HL-60 (cell line): ENCODE measurements around the gene TM9SF3.

ENCODE experiments used
- DNase-seq, 2 experiments: peaks; one replicate each; pipeline ENCODE4 v3.0.0-alpha.2; 2010 to 2020; ENCODE audit warnings: low read depth in 1 of 2, low spot score in 1 of 2
- H3K27ac ChIP-seq: fragments of 250-450 bp; sonication (Bioruptor Pico); replicated peaks from 2 replicates; pipeline ENCODE4 v1.5.1; 2020; ENCODE audit warnings: mild to moderate bottlenecking, moderate library complexity
- H3K27me3 ChIP-seq: fragments of 250-450 bp; sonication (Bioruptor Pico); 2 replicates; pipeline ENCODE4 v1.5.1; 2021; ENCODE audit warnings: mild to moderate bottlenecking, moderate library complexity; ENCODE audit not compliant: insufficient read depth, poor library complexity, severe bottlenecking
- H3K4me3 ChIP-seq: replicated peaks from 2 replicates; pipeline ENCODE4 v1.5.1; 2011; ENCODE audit warnings: mild to moderate bottlenecking, control low read depth, low read length; ENCODE audit not compliant: insufficient read depth
- CTCF ChIP-seq: IDR thresholded peaks from one replicate; pipeline ENCODE4 v1.5.1; 2011; ENCODE audit warnings: low read length, control low read depth, inconsistent platforms; ENCODE audit not compliant: insufficient read depth
- GABPA ChIP-seq: IDR thresholded peaks from 2 replicates; pipeline ENCODE4 v1.6.1; 2012; ENCODE audit warnings: low read depth
- POLR2AphosphoS5 ChIP-seq: IDR thresholded peaks from 2 replicates; pipeline ENCODE4 v1.6.1; 2012; ENCODE audit warnings: low read depth
- SPI1 ChIP-seq: IDR thresholded peaks from 2 replicates; pipeline ENCODE4 v1.6.1; 2012; ENCODE audit warnings: low read depth, mild to moderate bottlenecking, borderline replicate concordance
- TF ChIP-seq, protein P1 (sequence below): IDR thresholded peaks from 2 replicates; pipeline ENCODE4 v1.6.1; 2012; ENCODE audit warnings: low read depth; ENCODE audit not compliant: insufficient replicate concordance

TM9SF3 gene

GRCh38 chr10:96588616-96589419, 2.0 kb upstream of the TM9SF3 start:
- no peak overlapping the region for H3K4me3 ChIP-seq
- H3K27me3 ChIP-seq, result no peaks in the 10 kb centered on the region
- DNase-seq, result no peak
- TF ChIP-seq SPI1 (no peak), CTCF (no peak), POLR2AphosphoS5 (no peak), GABPA (no peak)
- TF ChIP-seq, protein P1, sequence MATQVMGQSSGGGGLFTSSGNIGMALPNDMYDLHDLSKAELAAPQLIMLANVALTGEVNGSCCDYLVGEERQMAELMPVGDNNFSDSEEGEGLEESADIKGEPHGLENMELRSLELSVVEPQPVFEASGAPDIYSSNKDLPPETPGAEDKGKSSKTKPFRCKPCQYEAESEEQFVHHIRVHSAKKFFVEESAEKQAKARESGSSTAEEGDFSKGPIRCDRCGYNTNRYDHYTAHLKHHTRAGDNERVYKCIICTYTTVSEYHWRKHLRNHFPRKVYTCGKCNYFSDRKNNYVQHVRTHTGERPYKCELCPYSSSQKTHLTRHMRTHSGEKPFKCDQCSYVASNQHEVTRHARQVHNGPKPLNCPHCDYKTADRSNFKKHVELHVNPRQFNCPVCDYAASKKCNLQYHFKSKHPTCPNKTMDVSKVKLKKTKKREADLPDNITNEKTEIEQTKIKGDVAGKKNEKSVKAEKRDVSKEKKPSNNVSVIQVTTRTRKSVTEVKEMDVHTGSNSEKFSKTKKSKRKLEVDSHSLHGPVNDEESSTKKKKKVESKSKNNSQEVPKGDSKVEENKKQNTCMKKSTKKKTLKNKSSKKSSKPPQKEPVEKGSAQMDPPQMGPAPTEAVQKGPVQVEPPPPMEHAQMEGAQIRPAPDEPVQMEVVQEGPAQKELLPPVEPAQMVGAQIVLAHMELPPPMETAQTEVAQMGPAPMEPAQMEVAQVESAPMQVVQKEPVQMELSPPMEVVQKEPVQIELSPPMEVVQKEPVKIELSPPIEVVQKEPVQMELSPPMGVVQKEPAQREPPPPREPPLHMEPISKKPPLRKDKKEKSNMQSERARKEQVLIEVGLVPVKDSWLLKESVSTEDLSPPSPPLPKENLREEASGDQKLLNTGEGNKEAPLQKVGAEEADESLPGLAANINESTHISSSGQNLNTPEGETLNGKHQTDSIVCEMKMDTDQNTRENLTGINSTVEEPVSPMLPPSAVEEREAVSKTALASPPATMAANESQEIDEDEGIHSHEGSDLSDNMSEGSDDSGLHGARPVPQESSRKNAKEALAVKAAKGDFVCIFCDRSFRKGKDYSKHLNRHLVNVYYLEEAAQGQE, result no peak
- H3K27ac ChIP-seq, result no peak overlapping the region

- Histone ChIP-seq H3K27me3 (no peaks in the 10 kb centered on the region), H3K4me3 (no peak overlapping the region), H3K27ac (peak overlapping the region; percentile 90)
- TF ChIP-seq POLR2AphosphoS5 (no peak), CTCF (no peak), SPI1 (no peak), GABPA (no peak)
- TF ChIP-seq, protein P1, result no peak
- DNase-seq, result no peak
Measured at GRCh38 chr10:96588060-96588554, 1.3 kb upstream of the TM9SF3 start.

- H3K27me3 ChIP-seq, result no peaks in the 10 kb centered on the region
- peak overlapping the region; percentile 38 for H3K4me3 ChIP-seq
- H3K27ac ChIP-seq, result peak overlapping the region; percentile 90
- peak in 1 of 2 experiments; percentile 42 for DNase-seq
- TF ChIP-seq CTCF (no peak), SPI1 (no peak), GABPA (no peak), POLR2AphosphoS5 (no peak)
- TF ChIP-seq, protein P1, result no peak
Measured at GRCh38 chr10:96587264-96588059, 650 bp upstream of the TM9SF3 start.
